Stimulated activated CD8-positive, alpha-beta memory T cell treated with anti-CD3 and anti-CD28 coated beads, Interleukin-4, amount 100 ng/mL, for 1 hour (primary cell): ENCODE measurements around the gene USP9X.
"Not testable (repeated sequence)": the region's sequence is repeated elsewhere in the genome, so short reads cannot be mapped to it uniquely, and the experiment has no call there.

ENCODE experiments used
- DNase-seq, 2 donors: peaks; one replicate each; pipeline ENCODE4 v3.0.0-alpha.2; 2020; ENCODE audit warnings: low read depth in 2 of 2, low spot score in 1 of 2

USP9X gene

GRCh38 chrX:41121766-41122165, 36.5 kb downstream of the USP9X start:
- DNase-seq, result no peak

- no peak for DNase-seq
These were observed 37.5 kb downstream of the USP9X start for GRCh38 chrX:41122664-41123257.

DNA sequence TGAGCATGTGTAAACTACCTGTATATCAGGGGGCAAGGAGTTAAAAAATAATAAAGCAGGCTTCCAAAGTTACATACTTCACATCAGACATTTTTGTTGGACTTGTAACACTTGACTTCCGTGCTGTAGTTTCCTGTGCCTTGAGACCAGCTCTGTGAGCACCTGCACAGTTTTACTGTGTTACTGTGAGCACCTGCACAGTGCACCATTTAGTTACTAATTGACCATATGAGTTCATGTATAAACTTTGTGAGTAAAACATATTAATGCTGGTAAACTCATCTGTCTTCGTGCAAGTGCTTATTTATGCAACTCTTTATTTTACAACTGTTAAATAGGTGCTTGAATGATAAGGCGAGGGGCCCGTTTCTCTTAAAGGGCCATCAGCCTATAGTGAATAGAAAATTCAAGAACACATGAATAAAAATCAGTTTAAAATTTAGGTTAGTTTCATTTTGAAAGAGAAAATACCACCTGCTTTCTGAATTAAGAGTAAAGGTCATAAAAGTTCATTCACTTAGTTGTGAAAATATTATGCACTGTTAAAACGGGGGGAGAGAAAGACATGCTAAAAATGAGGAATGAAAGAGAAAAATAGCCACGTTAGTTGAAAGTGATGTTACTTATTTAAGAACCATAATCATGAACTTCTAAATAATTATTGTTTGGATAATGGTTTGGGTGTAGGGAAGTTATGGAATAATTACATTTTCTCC, 42.4 kb downstream of the USP9X start:
- no peak for DNase-seq

GRCh38 chrX:41128955-41129354, 43.7 kb downstream of the USP9X start:
- DNase-seq, result no peak

DNA sequence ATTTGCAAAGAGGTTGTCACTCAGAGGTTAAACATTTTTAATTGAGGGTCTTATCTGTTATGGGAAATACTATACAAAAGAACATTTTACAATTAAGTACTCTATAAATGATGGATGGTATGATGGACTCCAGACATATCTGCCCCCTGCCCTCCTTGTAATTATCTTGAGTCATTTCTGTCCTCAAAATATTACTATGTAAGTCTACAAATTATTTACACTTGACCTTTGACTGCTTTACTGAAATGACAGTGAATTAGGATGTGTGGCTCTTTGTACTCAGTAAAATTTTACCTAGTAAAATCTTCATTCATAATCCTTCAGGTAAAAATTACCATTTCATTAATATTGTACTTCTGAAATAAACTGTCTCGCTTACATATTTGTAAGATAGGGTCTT, 46.5 kb downstream of the USP9X start:
- DNase-seq, result no peak

GRCh38 chrX:41133551-41133950, 48.3 kb downstream of the USP9X start:
- DNase-seq, result no peak

DNA sequence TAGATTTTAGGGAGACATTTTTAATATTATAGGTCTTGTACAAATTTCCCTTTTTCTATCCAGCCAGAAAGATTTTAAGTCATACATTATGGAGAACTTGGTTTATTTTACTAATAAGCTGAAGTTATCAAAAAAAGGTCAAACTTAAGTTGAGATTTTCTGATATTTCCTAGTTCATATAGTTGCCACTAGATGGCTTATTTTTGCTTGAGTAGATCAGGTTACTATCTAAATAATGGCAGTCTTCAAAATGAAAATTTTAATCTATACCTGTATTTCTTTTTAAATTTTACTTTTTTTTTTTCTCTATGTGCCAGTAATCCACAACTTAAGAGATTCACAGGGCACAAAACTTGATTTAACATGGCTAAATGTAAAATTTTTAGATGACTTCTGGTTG, 52.3 kb downstream of the USP9X start:
- no peak for DNase-seq

GRCh38 chrX:41142130-41142910, 57.1 kb downstream of the USP9X start:
- DNase-seq, result no peak

DNA sequence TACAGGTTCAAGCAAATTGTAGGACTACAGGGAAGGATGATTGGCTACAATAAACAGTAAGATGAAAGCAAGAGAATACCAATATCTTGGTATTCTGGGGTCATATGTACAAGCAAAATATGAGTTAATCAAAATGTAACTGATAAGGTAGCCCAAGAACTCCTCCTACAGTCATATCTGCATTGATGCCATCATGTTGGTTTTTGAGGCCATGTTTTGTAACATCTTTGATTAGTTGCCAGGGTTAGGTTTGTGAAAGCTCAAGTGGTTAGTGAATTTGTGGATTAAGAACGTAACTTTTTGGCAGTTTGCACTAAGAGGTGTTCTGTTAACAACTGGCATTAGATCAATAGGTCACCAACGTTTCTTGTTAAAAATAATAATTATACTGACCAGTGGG, 59.6 kb downstream of the USP9X start:
- no peak for DNase-seq

- DNase-seq, result no peak
These were observed 60.8 kb downstream of the USP9X start for GRCh38 chrX:41145920-41146608.

DNA sequence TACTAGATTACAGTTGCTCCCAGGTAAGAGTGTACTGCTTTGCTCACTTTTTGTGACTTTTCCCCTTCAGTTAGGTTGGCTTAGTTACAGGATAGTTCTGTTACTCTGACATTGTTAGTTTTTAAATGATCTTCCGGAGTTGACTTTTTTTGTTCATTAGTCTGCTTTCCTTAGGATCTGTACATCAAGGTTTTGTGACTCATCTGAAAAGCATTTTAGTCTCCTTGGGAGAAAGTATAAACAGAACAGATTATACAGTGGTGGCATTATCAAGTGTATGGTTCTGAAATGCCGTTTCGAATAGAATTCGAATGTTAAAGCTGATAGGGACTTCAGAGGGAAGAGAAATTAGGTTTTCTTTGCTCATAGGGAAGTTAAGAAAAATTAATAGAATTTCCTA, 63.3 kb downstream of the USP9X start:
- DNase-seq, result no peak

DNA sequence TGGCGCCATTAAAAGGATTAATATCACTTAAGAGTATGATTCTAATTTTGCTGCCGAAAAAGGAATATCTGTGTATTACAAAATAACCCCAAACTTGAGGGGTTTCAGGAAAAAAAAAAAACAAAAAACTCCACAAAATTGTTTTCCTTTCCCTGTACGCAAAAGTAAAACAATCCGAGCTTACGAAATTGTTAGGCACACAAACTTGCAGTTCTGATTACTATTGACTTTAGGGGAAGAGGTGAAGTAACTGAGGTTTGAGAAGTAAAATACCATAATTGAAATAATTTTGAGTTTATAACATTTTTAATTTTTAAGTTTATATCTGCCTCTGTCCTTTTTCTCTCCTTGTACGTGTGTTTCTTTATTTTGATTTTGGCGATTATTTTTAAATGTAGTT, 64.8 kb downstream of the USP9X start:
- no peak for DNase-seq

- not testable (repeated sequence) for DNase-seq
These were observed 66.5 kb downstream of the USP9X start for GRCh38 chrX:41151726-41152125.

DNA sequence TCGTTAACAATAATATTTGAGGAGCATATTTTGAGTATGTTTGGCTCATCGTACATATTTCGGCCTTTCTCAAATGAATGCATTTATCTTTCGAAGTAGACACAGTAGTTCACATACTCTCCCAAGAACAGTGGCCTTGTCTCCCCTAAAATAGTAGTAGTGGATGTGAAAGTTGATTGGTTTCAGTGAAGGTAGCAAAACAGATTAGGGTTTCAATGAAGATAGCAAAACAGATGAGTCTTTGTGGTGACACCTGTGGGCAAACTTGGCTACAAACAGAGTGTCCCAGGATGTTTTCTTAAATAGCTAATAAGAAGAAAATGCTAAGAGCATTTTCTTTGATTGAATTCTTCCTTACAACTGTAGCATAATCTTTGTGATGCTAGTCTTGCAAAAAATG, 67.0 kb downstream of the USP9X start:
- no peak for DNase-seq

- no peak for DNase-seq
These were observed 68.2 kb downstream of the USP9X start for GRCh38 chrX:41153448-41153847.

- no peak for DNase-seq
These were observed 68.7 kb downstream of the USP9X start for GRCh38 chrX:41153957-41154356.

GRCh38 chrX:41164449-41164848, 79.2 kb downstream of the USP9X start:
- DNase-seq, result no peak

GRCh38 chrX:41167888-41168287, 82.6 kb downstream of the USP9X start:
- DNase-seq, result no peak

GRCh38 chrX:41176263-41176662, 91.0 kb downstream of the USP9X start:
- no peak for DNase-seq

DNA sequence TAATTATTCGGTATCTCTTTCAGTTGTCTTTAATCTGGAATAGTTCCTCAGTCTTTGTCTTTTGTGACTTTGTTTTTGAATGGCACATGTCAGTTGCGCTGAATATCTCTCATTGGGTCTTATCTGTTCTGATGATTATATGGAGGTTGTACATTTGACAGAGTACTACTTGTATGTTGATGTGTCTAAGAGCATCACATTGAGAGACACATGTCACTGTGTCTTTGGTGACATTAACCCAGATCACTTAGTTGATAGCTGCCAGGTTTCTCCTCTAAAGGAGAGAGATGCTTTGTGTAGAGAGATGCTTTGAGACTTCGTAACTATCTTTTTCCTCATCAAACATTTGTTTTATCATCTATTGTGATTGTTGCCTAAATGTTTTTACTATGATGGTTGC, 92.1 kb downstream of the USP9X start:
- DNase-seq, result no peak

DNA sequence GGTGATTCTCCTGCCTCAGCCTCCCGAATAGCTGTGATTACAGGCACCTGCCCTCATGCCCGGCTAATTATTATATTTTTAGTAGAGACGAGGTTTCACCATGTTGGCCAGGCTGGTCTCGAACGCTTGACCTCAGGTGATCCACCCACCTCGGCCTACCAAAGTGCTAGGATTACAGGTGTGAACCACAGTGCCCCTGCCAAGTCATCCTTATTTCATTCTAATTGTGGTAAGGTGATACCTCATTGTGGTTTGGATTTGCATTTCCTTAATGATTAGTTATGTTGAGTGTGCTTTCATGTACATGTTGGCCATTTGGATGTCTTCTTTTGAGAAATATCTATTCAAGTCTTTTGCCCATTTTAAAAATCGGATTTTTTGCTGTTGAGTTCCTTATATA, 93.0 kb downstream of the USP9X start:
- DNase-seq, result no peak
